ENCODE results near the gene URM1.

DNA sequence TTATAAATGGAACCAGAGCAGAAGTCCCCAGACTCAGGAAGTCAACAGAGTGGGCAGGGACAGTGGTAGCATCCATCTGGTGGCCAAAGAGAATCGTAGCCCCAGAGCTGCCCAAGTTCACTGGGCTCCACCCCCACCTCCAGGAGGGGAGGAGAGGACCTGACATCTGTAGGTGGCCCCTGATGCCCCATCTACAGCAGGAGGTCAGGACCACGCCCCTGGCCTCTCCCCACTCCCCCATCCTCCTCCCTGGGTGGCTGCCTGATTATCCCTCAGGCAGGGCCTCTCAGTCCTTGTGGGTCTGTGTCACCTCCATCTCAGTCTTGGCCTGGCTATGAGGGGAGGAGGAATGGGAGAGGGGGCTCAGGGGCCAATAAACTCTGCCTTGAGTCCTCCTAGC lies 10.3 kb upstream of the URM1 start:
- TF ChIP-seq, protein P1, sequence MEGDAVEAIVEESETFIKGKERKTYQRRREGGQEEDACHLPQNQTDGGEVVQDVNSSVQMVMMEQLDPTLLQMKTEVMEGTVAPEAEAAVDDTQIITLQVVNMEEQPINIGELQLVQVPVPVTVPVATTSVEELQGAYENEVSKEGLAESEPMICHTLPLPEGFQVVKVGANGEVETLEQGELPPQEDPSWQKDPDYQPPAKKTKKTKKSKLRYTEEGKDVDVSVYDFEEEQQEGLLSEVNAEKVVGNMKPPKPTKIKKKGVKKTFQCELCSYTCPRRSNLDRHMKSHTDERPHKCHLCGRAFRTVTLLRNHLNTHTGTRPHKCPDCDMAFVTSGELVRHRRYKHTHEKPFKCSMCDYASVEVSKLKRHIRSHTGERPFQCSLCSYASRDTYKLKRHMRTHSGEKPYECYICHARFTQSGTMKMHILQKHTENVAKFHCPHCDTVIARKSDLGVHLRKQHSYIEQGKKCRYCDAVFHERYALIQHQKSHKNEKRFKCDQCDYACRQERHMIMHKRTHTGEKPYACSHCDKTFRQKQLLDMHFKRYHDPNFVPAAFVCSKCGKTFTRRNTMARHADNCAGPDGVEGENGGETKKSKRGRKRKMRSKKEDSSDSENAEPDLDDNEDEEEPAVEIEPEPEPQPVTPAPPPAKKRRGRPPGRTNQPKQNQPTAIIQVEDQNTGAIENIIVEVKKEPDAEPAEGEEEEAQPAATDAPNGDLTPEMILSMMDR (IDR thresholded peaks at IDR 0.05; ENCODE audit: insufficient read depth, low read length) = no peak
- no peak for TF ChIP-seq POLR2AphosphoS5 (IDR thresholded peaks at IDR 0.05; ENCODE audit: low read depth)

Data from HL-60 (cell line).